Muscle of leg (tissue), 11 donors: ENCODE data around the gene ARHGDIB. TPM values are rescaled to one million over a fixed set of nuclear protein-coding genes. Genes with fewer than 3 reads are reported as not detected.
A peak's percentile ranks its signal among the peaks of the same experiment; 100 is the strongest.

Experiments used
- DNase-seq: peaks from one replicate; pipeline ENCODE4 v3.0.0; 2013
- H3K27ac ChIP-seq: one replicate; pipeline ENCODE4 v1.5.1; 2013; ENCODE audit warnings: mild to moderate bottlenecking, low read length, control low read depth
- H3K27me3 ChIP-seq: one replicate; pipeline ENCODE4 v1.6.1; 2013; ENCODE audit warnings: low read length; ENCODE audit not compliant: control insufficient read depth, insufficient read depth
- H3K36me3 ChIP-seq: one replicate; pipeline ENCODE4 v1.6.1; 2013; ENCODE audit warnings: low read length; ENCODE audit not compliant: control insufficient read depth, insufficient read depth
- H3K4me1 ChIP-seq: one replicate; pipeline ENCODE4 v1.6.1; 2013; ENCODE audit warnings: low read length; ENCODE audit not compliant: control insufficient read depth, insufficient read depth
- H3K4me3 ChIP-seq: one replicate; pipeline ENCODE4 v1.5.1; 2013; ENCODE audit warnings: low read length, control low read depth
- H3K9me3 ChIP-seq: replicated peaks from 2 replicates; pipeline ENCODE4 v1.6.1; 2013; ENCODE audit warnings: low read depth, low read length; ENCODE audit not compliant: control insufficient read depth
- WGBS: methylation state at CpG from one replicate; pipeline ENCODE4 v1.1.5; 2013; ENCODE audit warnings: missing lambda C conversion rate; ENCODE audit not compliant: insufficient coverage; 5-methylcytosine and 5-hydroxymethylcytosine counted together
- polyA plus RNA-seq, 8 donors: library from polyadenylated mRNA; unstranded; fragments of 120-200 nt; gene quantifications; one replicate each; pipeline versions ENCODE4 v1.2.1 to v1.2.3, GENCODE V29; 2013; ENCODE audit warnings: inconsistent platforms in 1 of 8, low replicate concordance in 1 of 8; ENCODE audit not compliant: insufficient read length in 8 of 8, insufficient read depth in 1 of 8
- total RNA-seq: library from RNA; stranded (reverse); fragments of 120-200 nt; gene quantifications from one replicate; pipeline ENCODE4 v1.2.4, GENCODE V29; 2013

Gene ARHGDIB
- total and polyA plus RNA-seq, 9 donors, result 37.8 to 47.6 (median 42.0) TPM

DNA sequence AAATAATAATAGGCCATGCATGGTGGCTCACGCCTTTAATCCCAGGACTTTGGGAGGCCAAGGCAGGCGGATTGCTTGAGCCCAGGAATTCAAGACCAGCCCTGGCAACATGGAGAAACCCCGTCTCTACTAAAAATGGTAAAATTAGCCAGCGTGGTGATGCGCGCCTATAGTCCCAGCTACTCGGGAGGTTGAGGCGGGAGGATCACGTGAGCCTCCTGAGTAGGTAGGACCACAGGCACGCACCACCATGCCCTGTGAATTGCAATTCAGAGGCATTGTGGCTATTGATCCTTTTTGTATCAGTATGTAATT is 2.3 kb downstream of the ARHGDIB start:
- no peaks in the 10 kb centered on the region for H3K36me3 ChIP-seq
- no peak for DNase-seq
- H3K27ac ChIP-seq, result peak overlapping the region; percentile 17
- H3K4me1 ChIP-seq, result no peaks in the 10 kb centered on the region
- H3K27me3 ChIP-seq, result no peaks in the 10 kb centered on the region
- WGBS, result 88% methylated on average over 10 of the region's 10 CpGs
- no peaks in the 10 kb centered on the region for H3K9me3 ChIP-seq
- no peak overlapping the region for H3K4me3 ChIP-seq

DNA sequence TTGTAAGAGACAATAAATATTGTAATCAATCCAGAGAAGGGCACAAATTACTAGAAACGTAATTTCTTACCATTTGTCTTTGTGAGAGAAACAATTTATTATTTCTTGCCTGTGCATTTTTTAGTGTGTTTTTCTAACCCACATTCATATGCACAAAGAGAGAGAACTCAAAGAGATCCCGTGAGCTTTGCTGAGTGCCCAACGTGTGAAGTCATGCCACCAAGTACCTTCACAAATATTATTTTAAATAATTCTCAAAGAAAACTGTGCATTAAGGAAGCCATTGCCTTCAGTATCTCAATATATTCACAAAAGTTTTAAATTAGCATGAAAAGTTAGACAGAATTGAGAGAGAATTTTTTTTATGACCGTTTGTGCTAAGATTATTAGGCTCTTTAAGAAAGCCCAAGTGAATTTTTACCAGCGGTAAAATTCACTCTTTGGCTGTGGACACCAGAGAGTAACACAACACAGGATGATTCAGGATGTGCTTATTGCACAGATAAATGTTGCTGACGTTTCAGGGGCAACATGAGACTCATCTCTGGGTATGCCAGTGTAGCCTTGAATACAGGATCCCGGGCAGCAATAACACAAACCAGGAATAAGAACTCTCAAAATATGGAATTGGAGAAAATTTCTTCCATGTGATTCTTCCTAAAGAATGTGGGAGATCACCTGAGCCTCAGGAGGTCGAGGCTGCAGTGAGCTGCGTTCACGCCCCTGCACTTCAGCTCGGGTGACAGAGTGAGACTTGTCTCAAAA is 2.9 kb downstream of the ARHGDIB start:
- no peaks in the 10 kb centered on the region for H3K27me3 ChIP-seq
- peak overlapping the region; percentile 17 for H3K27ac ChIP-seq
- H3K4me3 ChIP-seq, result no peak overlapping the region
- no peaks in the 10 kb centered on the region for H3K9me3 ChIP-seq
- DNase-seq, result no peak
- WGBS, result 74% methylated on average over 5 of the region's 11 CpGs
- H3K36me3 ChIP-seq, result no peaks in the 10 kb centered on the region
- no peaks in the 10 kb centered on the region for H3K4me1 ChIP-seq

DNA sequence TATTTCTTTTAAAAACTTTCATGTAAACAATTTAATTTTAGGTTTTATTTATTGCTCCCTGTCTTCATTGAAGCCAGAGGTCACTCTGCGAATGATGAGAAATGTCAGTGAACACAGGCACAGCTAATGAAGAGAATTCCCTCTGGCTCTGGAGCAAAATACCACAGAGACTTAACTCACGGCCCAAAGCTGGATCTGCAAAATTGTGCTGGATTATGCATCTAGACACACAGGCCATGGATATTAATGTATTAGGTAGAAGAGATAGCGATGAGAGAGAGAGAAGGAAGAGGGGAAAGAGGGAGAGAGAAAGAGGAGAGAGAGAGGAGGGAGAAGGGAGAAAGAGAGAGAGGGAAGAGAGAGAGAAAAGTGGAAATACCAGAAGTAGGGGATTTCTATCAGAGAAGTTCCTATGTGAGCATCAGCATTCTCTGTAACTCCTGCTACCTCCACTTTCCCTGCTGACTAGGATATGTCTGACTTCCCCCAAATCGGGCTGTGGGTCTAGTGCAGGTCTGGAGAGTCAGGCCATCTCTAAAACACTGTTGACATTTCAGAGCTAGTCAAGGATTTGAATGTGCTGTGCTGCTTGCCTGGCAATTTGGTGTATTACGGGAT is 3.7 kb downstream of the ARHGDIB start:
- WGBS, result 50% methylated on average over 4 of the region's 5 CpGs
- Histone ChIP-seq H3K27ac (peak overlapping the region; percentile 1), H3K9me3 (no peaks in the 10 kb centered on the region), H3K4me3 (no peak overlapping the region), H3K4me1 (no peaks in the 10 kb centered on the region), H3K27me3 (no peaks in the 10 kb centered on the region), H3K36me3 (no peaks in the 10 kb centered on the region)
- no peak for DNase-seq

DNA sequence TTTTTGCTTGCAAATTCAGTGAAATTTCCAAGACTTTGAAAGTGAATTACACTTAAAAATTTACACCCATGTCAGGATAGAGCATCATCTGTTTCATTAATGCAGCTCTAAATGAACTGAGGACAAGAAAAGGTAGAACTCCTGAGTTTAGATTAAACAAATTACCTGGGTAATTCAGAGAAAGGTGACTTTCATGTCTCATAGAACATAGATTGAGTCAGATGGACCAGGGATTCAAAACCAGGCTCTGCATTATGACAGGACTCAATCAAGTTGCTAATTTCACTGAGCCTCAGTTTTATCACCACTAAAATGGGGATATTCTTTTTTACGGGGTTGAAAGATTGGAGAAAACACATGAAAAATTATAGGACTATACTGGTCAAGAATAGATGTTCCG is 4.5 kb downstream of the ARHGDIB start:
- no peaks in the 10 kb centered on the region for H3K36me3 ChIP-seq

DNA sequence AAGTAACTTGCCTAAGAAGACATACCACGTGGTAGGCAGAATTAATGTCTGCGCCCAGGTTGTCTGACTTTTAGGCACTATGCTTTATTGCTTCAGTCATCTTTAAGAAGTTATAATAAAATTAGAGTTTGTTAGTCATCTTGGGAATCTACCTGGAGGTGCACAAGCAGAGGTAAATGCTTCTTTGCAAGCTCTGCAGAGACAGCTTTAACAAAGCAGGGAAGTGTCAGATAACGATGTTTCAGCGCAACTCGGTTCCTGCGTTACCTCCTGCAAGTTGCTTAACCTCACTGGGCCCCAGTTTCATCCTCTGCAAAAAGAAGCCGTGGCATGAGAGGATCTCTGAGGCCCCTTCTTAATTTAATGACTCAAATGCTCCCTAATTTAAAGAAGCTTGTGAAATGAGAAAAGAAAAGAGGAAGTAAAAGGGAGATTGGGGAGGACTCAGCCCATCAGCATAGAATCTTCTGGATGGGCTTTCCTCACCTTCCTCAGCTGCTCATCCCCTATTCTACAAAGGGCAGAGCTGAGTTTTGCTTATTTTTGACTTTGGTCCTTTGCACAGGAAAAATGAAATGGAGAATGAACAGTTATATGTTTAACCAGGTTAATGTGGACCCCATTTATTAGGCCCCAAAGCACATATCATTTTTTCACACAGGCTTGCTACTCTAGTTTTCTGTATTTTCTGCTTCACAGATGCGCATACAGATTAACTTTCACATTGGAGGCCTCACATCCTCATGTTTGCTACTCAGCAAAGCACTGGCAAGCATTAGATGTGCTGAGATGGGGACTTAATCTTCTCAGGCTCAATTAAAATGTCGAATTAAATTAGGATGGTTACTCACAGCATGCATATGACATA is 5.1 kb downstream of the ARHGDIB start:
- peaks cover 3% of the 10 kb centered on the region for H3K4me1 ChIP-seq
- H3K27me3 ChIP-seq, result no peaks in the 10 kb centered on the region
- no peak overlapping the region for H3K27ac ChIP-seq
- no peak for DNase-seq
- no peaks in the 10 kb centered on the region for H3K36me3 ChIP-seq
- no peaks in the 10 kb centered on the region for H3K9me3 ChIP-seq
- H3K4me3 ChIP-seq, result no peak overlapping the region
- 72% methylated on average over 5 of the region's 9 CpGs for WGBS

More for the DNA sequence above, 4.5 kb downstream of the ARHGDIB start:
- H3K4me1 ChIP-seq, result no peaks in the 10 kb centered on the region
- DNase-seq, result no peak
- H3K27me3 ChIP-seq, result no peaks in the 10 kb centered on the region
- H3K4me3 ChIP-seq, result no peak overlapping the region
- H3K9me3 ChIP-seq, result no peaks in the 10 kb centered on the region
- no peak overlapping the region for H3K27ac ChIP-seq
- no CpG with 5 or more reads among the region's 2 CpGs for WGBS

DNA sequence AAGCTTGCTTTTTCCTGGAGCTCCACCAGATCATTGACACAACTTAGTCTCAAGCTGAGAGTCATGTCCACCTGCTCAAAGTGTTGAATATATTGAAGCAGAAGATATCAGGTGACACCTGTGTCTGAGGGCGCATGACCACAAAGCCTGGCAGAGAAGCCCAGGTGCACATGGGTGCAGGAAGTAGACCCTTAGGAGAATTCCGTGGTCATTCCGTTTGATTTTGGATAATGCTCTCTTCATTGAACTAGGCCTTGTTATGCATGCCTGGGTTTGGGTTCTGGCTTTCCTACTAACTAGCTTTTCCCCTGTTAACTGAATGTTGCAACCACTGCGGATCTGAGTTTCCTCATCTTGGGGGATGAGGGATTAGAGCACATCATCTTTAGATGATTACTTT is 7.1 kb downstream of the ARHGDIB start:
- no peaks in the 10 kb centered on the region for H3K36me3 ChIP-seq
- WGBS, result 88% methylated on average over 1 of the region's 4 CpGs
- no peak overlapping the region for H3K4me3 ChIP-seq
- peaks cover 3% of the 10 kb centered on the region for H3K4me1 ChIP-seq
- no peak for DNase-seq
- H3K27ac ChIP-seq, result no peak overlapping the region
- H3K27me3 ChIP-seq, result no peaks in the 10 kb centered on the region
- H3K9me3 ChIP-seq, result no peaks in the 10 kb centered on the region

DNA sequence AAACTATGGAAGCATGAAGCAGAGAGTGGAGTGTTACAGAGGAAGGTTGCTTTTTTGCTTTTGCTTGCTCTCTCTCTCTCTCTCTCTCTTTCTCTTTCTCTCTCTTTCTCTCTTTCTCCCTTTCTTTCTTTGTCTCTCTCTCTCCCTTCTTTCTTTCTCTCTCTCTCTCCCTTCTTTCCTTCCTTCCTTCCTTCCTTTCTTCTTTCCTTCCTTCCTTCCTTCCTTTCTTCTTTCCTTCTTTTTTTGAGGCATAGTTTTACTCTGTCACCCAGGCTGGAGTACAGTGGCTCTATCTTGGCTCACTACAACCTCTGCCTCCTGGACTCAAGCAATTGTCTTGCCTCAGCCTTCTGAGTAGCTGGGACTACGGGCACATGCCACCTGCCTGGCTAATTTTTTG is 7.6 kb downstream of the ARHGDIB start:
- H3K4me1 ChIP-seq, result peaks cover 5% of the 10 kb centered on the region
- H3K27me3 ChIP-seq, result no peaks in the 10 kb centered on the region
- no peak overlapping the region for H3K4me3 ChIP-seq
- no peaks in the 10 kb centered on the region for H3K36me3 ChIP-seq
- H3K27ac ChIP-seq, result no peak overlapping the region
- DNase-seq, result no peak
- no peaks in the 10 kb centered on the region for H3K9me3 ChIP-seq
- WGBS, result no CpG with 5 or more reads among the region's 1 CpG

DNA sequence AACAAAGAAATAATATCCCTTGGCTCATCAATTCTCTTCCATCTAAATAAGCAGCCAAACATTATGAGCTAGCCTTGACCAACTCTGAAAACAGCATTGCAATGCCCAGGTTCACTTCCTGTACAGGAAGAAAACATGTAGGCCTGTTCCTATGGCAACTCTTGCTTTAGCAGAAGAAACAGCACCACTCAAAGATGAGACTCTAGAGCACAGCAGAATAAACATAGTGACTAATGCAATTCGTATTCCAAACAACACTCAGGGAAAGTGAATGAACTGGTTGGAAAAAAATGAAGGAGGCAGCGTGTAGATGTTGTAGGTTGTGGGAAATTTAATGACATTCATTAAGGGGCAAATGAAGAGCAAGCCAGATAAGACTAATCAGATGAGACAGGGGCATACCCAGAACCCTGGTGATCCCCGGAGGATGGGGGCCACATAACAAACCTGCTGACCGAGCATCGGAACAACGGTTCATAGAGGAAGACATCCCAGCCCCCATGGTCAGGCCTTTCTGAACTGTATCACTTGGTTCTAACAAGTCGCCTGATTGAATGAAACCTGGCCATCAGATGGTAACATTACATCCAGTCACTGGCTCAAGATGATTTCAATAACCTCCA is 9.0 kb downstream of the ARHGDIB start:
- Histone ChIP-seq H3K4me1 (peaks cover 8% of the 10 kb centered on the region), H3K36me3 (no peaks in the 10 kb centered on the region), H3K4me3 (no peak overlapping the region), H3K9me3 (no peaks in the 10 kb centered on the region), H3K27ac (peak overlapping the region; percentile 81), H3K27me3 (no peaks in the 10 kb centered on the region)
- DNase-seq, result peak; percentile 88
- 88% methylated on average over 1 of the region's 7 CpGs for WGBS

DNA sequence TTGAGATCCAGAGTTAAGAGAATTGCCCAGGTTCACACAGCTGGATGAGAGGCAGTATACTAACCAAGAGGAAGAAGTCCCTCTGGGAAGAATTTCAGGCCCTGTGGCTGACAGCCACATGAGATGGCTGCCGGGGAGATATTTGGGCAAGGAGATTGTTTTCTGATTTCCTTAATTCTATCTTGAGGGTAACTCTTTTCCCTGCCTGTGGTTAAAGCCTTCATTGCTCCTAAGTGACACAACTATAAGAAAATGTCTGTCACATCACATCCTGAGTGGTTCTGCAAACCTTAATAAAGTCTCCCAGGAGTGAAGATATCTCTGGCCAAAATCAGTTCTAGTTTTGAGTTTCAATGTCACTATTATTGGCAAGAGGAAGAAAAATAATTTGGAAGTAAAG is 9.6 kb downstream of the ARHGDIB start:
- H3K9me3 ChIP-seq, result no peaks in the 10 kb centered on the region
- H3K4me1 ChIP-seq, result peaks cover 8% of the 10 kb centered on the region
- no peak for DNase-seq
- no peaks in the 10 kb centered on the region for H3K27me3 ChIP-seq
- H3K36me3 ChIP-seq, result no peaks in the 10 kb centered on the region
- peak overlapping the region; percentile 81 for H3K27ac ChIP-seq
- WGBS, result no CpG with 5 or more reads among the region's 1 CpG
- no peak overlapping the region for H3K4me3 ChIP-seq
